GM11168 (cell line): Measurements from ENCODE around the gene GSK3A.

Experiments used
- in situ Hi-C: fragments of 300-500 bp; cut with MboI; formaldehyde crosslinking; loops from one replicate; pipeline ENCODE4 v1.12.0; 2022; ENCODE audit warnings: low sequenced_read_pairs; ENCODE audit not compliant: unreplicated experiment

The GSK3A gene

DNA sequence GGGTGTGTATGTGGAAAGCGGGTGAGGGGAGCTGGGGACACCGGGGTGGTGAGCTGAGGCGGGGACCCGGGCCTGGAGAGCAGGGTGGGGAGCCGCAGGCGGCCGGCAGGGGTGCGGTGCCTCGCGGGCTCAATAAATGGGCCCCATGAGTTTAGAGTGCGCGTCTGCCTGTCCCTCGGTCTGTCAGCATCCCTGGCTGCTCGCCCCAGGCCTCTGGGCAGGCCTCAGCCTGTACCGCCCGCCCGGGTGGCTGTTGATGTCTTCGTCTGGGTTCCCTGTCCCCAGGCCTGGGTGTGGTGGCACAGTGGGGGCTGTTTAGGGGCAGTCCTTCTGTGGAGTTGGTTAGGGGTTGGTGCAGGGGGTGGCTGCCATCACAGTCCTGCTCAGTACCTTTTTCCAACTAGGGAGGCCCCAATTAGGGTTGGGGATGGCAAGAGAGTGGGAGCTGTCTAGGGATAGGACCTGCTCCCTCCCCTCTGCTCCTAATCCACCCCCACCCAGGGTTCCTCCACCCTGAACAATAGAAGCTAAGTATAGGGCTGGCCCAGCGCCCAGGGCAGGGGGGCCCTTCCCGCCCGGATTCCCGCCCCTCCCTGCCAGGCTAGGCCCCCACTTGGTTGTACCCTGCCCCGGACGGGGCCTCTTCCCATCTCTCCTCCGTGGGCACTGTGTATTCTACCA lies 38.9 kb upstream of the GSK3A start:
- in situ Hi-C loops: no loop called here

DNA sequence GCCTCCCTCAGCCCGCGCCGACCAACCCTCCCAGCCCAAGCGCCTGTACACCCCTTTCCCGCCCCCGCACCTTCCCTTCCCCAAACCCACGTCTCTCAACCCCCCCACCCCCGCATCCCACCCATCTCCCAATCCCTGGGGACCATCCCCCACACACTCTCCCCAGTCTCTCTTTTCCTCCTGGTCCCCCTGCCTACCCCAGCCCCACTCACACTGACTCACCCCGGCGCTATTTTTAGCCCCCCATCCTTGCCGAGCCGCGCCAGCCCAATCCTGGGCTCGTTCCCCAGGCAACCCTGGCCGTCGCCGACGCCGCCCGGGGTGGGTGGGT lies 38.4 kb upstream of the GSK3A start:
- in situ Hi-C loops: no loop called here

DNA sequence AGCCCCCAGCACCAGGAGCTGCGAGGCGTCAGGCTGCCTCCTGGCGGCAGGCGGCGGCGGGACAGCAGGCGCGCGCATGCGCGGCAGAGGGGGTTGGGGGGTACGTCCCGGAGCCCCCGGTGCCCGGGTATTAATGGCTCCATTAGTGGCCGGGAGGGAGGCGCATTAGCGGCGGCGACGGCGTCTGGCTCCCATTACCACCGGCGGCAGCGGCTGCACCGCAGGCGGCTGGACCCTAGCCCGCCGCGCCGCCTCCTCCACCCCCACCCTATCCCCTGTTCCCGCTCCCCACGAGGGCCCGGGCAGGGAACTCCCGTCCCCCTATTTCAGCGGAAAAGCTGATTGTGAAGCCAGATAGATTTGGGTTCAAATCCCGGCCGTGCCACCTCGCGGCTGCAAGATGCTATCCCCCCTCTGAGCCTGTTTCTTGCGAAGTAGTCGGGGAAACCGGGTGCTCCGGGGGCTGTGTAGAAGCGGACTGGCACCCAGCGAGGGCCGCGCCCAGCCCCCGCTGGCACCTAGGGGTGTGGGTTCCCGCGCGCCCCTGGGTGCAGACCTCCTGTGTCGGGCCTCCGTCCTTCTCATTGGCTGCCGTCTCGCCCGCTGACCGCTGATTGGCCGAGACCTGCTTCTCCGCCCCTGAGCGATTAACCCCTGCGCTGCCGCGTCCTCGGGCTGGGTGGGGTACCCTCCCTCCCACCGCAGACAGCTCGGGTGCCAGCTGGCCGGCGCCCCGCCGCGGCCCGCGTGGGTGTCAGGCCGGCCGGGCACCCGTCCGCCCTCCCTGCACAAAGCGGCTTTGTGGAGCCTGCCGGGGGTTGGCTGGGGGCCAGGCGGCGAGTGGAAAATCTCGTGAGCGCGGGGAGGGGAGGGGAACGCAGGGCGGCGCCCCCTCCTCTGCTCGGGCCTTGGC lies 37.8 kb upstream of the GSK3A start:
- in situ Hi-C loops: no loop called here

DNA sequence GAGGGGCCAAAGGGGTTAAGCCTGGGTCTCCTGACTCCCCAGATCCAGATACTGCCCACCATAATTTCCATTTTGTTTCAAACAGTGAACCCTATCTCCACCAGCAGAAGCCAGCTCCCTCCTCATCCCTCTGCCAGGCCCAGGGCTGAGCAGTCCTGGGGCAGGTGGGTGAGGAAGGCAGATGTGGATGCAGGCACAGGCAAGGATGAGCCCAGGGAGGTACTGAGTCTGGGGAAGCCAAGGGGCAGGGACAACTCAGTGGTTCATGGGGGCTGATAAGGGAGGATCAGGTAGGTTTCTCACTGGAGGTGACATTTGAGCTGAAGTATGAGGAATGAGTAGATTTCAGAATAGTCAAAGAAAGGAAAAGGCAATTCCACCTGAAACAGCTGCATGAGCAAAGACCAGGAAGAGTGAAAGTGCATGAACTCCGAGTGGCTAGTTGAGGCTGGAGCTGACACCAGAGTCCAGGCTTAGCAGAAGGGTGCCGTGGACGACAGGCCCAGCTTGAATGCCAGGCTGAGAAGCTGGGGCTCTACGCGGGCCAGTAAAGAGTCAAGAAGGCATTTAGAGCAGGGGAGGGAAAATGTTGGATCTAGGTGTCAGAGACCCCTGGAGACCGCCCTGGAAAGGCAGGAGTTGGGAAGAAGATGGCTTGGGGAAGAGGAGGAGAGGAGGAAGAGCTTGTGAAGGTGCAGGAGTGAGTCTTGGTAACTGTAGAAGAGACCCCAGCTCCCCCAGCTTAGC lies 36.9 kb upstream of the GSK3A start:
- in situ Hi-C loops: no loop called here

DNA sequence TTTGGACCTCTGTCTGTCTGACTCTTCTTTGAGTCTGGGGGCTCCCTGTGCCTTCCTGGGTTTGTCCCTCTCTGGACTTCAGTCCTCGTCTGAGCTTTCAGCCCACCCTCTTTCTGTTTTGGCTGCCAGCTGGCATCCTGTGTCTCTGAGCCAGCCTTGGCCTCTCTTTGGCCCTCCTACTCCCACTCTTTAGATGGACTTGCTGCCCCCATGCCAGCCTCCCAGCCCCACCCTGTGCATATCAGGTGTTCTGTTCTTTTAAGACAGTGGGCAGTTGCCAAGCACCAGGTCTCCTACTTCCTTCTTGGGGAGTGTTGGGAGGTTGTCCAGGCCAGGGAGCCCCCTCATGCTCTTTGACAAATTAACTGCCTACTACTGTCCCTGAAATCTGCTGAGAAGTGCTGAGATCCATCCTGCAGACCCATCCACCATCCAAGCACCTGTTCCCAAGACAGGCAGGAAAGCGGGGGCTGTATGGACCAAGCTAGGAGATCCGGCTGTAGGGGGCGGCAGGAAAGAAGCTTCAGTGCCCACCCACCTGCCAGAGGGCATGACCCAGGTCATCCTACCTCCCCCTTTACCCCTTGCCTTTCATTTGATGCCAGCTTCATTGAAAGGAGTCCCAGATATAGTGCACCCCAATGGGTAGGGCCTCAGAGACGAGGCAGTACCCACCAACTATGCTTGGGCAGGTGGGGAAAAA lies 36.2 kb upstream of the GSK3A start:
- in situ Hi-C loops: no loop called here

DNA sequence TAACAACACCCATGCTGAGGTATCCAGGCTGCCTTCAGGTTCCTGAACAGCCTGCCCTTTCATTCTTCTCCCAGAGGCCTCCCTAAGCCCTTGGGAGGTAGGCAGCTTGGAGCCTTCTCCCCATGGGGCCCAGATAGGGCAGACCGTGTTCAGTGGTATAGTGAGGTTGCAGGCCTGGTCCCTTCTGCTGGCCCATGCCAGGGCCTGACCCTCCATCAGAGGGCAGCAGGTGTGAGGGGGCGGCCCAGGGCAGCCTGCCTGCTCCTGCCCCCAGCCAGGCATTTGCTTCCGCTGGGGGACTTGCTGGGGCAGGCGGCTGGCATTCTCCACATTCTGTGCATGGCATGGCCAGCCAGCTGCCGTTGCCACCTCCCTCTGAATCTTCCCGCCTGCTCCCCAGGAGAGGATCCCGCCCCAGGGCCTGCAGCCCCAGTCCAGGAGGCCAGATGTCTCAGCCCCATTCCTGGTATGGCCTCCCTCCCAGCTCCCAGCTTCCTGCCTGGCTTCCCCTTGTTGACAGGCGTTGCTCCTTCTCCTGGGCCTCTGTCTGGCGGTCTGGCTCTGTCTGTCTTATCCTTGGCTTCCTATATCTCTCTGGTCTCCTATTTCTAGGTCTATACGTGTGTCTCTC lies 35.5 kb upstream of the GSK3A start:
- in situ Hi-C loops: no loop called here

DNA sequence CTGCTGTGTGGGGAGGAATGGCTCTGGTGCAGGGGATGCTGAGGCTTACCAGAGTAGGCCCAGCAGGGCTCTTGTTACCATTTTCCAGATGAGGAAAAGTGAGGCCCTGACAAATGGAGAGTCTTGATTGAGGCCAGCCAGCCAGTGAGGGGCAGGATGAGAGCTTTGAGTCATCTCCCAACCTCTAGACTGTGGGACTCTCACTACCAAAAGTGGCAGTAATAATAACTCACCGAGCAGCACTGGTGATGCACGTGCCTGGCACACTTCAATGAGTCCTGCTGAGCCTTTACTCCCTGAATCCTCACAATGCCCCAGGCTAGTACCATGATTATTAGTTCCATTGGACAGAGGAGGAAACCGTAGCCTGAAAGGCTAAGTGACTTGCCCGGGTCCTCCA lies 34.4 kb upstream of the GSK3A start:
- in situ Hi-C loops: no loop called here

DNA sequence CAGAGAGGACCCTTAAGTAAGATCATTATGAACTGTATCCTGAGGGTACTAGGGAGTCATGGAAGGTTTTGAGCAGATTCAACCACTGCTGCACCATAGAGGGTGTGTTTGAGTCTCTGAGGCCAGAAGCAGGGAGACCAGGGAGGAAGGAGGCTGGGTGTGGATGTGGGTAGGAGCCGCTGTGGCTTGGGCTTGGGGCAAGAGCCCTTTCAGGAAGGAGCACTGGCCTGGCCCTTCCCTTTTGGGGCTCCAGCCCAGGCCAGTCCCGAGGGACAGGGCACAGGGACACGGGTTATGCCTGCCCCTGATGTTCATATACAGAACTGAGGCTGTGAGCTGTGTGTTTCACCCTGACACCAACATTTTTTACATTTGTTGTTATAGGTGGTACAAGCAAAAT lies 33.9 kb upstream of the GSK3A start:
- in situ Hi-C loops: no loop called here

DNA sequence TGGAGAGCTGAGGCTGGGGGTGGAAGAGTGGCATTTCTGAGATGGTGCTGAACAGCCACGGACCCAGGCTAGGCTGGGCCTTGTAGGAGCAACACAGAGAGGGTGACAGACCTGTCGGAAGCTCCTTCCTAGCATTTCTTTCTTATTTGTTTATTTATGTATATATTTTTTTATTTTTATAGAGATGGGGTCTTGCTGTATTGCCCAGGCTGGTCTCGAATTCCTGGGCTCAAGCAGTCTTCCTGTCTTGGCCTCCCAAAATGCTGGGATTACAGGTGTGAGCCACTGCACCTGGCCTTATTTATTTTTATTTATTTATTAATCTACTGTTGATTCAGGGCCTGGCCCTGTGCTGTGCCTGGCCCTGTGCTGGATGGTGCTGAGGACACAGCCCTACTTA lies 33.1 kb upstream of the GSK3A start:
- in situ Hi-C loops: no loop called here

DNA sequence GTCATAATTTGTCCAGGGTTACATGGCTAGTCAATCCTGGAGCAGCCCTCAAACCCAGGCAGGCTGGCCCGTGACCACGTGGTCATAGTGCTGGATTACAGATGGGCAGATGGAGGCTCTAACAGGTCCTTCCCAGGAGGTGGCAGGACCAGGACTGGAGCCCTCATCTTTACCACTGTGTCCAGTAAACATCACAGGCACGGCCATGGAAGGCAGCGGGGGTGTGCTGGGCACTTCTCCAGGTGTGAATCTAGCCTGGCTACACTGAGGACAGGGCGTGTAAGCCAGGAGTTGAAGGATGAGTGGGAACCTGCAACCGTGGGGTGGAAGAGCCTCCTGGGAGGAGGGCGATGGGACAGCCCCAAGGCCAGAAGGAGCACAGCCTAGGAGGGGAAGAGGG lies 32.7 kb upstream of the GSK3A start:
- in situ Hi-C loops: no loop called here

DNA sequence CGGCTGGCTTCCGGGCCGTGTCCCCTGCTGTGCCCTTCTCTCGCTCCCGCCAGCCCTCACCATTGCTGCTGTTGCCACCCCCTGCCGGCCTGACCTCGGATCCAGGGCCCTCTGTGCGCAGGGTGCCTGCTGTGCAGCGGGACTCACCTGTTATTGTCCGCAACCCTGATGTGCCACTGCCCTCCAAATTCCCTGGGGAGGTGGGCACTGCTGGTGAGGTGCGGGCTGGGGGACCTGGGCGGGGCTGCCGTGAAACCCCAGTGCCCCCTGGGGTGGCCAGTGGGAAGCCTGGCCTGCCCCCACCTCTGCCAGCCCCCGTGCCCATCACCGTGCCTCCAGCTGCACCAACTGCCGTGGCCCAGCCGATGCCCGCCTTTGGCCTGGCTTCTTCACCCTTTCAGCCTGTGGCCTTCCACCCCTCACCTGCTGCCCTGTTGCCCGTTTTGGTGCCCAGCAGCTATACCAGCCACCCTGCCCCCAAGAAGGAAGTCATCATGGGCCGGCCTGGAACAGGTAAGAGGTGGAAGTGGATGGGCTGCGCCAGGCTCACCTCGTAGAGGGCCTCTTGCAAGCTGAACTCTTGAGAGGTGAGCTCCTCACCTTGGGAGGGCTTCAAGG lies 31.8 kb upstream of the GSK3A start:
- in situ Hi-C loops: no loop called here

DNA sequence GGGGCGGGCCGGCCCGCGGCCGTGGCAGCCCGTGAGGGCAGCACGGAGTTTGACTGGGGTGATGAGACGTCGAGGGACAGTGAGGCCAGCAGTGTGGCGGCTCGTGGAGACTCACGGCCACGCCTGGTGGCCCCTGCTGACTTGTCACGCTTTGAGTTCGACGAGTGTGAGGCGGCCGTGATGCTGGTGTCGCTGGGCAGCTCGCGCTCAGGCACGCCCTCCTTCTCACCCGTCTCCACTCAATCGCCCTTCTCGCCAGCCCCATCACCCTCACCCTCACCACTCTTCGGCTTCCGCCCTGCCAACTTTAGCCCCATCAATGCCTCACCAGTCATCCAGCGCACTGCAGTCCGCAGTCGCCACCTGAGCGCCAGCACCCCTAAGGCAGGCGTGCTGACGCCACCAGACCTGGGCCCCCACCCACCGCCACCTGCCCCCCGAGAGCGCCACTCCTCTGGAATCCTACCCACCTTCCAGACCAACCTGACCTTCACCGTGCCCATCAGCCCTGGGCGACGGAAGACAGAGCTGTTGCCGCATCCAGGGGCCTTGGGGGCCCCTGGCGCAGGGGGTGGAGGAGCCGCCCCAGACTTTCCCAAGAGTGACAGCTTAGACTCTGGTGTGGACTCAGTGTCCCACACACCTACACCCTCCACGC lies 31.1 kb upstream of the GSK3A start:
- in situ Hi-C loops: no loop called here

DNA sequence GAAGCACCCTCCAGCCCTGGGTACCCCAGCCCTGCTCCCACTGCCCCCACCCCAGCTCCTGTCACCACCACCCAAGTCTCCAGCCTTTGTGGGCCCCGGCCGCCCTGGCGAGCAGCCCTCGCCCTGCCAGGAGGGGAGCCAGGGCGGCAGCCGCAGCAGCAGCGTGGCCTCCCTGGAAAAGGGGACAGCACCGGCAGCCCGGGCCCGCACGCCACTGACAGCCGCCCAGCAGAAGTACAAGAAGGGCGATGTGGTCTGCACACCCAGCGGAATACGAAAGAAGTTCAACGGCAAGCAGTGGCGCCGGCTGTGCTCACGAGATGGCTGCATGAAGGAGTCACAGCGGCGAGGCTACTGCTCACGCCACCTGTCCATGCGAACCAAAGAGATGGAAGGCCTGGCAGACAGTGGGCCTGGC lies 30.6 kb upstream of the GSK3A start:
- in situ Hi-C loops: no loop called here

DNA sequence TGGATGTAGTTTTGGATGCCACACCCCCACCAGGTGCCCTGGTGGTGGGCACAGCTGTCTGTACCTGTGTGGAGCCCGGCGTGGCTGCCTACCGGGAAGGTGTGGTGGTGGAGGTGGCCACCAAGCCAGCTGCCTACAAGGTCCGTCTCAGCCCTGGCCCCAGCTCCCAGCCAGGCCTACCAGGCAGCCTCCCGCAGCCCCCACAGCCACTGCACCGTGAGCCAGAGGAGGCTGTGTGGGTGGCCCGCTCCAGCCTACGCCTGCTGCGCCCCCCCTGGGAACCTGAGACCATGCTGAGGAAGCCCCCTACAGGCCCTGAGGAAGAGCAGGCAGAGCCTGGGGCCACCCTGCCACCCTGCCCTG lies 30.1 kb upstream of the GSK3A start:
- in situ Hi-C loops: no loop called here

DNA sequence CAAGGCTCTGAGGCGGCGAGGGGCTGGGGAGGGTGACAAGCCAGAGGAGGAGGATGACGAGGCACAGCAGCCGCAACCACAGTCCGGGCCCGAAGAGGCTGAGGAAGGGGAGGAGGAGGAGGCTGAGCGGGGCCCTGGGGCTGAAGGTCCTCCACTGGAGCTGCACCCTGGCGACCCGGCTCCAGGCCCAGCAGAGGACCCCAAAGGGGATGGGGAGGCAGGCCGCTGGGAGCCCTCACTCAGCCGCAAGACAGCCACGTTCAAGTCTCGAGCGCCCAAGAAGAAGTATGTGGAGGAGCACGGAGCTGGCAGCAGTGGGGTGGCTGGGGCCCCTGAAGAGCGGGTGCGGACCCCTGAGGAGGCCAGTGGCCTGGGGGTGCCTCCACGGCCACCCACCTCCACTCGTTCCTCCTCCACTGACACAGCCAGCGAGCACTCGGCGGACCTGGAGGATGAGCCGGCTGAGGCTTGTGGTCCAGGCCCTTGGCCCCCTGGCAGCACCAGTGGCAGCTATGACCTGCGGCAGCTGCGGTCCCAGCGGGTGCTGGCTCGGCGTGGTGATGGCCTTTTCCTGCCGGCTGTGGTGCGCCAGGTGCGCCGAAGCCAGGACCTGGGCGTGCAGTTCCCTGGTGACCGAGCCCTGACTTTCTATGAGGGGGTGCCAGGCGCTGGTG lies 29.6 kb upstream of the GSK3A start:
- in situ Hi-C loops: no loop called here

DNA sequence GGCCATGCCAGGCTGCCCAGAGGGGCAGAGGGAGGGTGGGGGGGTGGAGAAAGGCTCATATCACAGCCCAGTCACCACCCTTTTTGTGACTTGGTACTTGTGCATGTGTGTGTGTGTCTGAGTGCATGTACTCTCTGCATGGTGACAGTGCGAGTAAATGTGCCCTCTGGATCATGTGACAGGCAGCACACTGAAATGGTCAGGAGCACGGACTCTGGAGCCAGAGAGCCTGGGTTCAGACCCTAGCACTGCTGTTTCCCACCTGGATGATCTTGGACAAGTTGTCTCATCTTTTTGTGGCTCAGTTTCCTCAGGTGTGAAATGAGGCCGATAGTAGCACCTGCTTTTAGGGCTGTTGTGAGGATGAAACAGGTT lies 28.6 kb upstream of the GSK3A start:
- in situ Hi-C loops: no loop called here

DNA sequence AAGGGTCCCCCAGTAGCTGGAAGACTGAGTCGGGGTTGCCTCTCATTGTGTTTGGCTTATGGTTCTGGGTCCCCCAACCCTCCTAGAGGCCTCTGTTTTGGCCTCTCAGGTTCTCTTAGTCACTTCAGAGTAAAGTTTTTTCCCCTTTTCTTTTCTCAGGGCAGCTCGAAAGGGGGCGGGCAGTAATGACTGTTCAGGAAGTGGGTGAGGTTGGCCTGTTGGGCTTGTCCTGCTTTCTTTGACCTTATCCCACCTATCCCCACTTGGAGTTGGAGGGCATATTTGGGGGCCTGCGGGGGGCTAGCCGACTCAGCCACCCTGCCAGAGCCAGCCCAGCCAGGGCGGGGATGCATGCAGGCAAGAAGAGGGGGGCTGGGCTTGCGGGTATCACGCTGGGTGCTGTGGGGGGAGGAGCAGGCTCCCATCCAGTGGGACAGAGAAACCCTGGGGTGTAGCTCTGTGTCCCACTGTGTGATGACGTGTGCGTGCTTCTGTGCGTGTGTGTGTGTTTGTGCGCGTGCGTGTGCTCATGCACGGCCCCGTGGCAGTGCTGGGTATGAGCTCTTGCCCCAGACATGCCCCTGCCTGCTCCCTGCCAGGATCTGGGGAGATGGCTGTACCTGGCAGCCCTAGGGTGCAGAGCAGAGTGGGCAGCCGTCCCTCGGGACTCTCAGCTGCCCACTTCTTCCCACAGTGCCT lies 28.1 kb upstream of the GSK3A start:
- in situ Hi-C loops: no loop called here
